ENCODE measurements around the gene GMPPA. TPM values are rescaled to one million over a fixed set of nuclear protein-coding genes. Genes with fewer than 3 reads are reported as not detected.

Gene GMPPA
- total RNA-seq = 10 to 100 TPM; 22.6 to 37.8 (median 29.4) TPM

DNA sequence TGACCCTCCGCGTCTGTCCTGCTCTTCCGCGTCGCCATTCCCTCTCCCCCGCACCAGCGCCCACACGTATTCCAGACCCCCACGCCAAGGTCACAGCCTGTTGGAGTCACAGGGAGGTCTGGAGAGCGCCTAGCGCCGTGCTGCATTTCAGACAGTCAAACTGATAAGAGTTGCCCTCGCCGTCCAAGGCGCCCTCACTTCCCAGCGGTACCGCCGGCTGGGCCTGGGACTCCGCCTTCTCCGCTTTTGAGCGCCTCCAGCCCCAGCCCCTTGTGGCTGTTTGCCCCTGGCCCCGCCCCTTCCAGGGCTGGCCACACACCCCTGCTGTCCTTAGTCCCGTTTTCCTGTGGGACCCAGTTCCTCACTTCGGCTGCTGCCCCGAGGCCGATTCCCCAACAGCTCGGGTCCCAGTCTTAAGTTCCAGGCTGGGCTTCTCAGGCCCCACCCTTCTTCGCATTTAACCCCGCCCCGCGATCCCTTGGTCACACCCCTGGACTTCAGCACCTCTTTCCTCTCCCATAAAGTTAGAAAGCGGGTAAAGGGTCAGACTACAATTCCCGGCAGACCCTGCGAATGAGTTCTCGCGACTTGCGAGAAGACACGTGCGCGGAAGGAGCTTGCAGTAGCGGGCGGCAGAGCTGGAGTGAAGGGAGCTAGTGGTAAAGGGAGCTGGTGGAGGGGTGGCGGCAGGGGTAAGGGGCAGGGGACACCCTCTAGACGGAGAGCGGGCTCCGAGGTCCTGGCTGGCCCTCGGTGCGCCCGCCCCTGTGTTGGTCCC is at the start of gene GMPPA:
TSS of gene GMPPA (plus strand) at position 612 of the 778 bp plus-strand sequence. CDS start 1,085 bp downstream, outside the sequence.
- TF ChIP-seq, protein P1, sequence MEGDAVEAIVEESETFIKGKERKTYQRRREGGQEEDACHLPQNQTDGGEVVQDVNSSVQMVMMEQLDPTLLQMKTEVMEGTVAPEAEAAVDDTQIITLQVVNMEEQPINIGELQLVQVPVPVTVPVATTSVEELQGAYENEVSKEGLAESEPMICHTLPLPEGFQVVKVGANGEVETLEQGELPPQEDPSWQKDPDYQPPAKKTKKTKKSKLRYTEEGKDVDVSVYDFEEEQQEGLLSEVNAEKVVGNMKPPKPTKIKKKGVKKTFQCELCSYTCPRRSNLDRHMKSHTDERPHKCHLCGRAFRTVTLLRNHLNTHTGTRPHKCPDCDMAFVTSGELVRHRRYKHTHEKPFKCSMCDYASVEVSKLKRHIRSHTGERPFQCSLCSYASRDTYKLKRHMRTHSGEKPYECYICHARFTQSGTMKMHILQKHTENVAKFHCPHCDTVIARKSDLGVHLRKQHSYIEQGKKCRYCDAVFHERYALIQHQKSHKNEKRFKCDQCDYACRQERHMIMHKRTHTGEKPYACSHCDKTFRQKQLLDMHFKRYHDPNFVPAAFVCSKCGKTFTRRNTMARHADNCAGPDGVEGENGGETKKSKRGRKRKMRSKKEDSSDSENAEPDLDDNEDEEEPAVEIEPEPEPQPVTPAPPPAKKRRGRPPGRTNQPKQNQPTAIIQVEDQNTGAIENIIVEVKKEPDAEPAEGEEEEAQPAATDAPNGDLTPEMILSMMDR (IDR thresholded peaks at IDR 0.05) = no peak
- DNase-seq (ENCODE audit: low spot score) (peak; percentile 94), ATAC-seq (ENCODE audit: low FRiP score) (peak; percentile 93)

- DNase-seq (ENCODE audit: low spot score) (no peak), ATAC-seq (ENCODE audit: low FRiP score) (no peak)
- TF ChIP-seq, protein P1 (IDR thresholded peaks at IDR 0.05) = no peak
Measured at GRCh38 chr2:219449609-219450008, 49.1 kb upstream of the GMPPA start.

- no peak for ATAC-seq (ENCODE audit: low FRiP score)
- DNase-seq (ENCODE audit: low spot score) = peak; percentile 62
- TF ChIP-seq, protein P1 (IDR thresholded peaks at IDR 0.05) = no peak
Measured at GRCh38 chr2:219451661-219452360, 46.9 kb upstream of the GMPPA start.

GRCh38 chr2:219452361-219453317 is 46.1 kb upstream of the GMPPA start:
- TF ChIP-seq, protein P1 (IDR thresholded peaks at IDR 0.05) = no peak
- ATAC-seq (ENCODE audit: low FRiP score) = peak; percentile 94
- DNase-seq (ENCODE audit: low spot score) = peak; percentile 63

- ATAC-seq (ENCODE audit: low FRiP score) (peak; percentile 2), DNase-seq (ENCODE audit: low spot score) (no peak)
- TF ChIP-seq, protein P1 (IDR thresholded peaks at IDR 0.05) = no peak
Measured at GRCh38 chr2:219453671-219454590, 44.8 kb upstream of the GMPPA start.

- TF ChIP-seq, protein P1 (IDR thresholded peaks at IDR 0.05) = no peak
- DNase-seq (ENCODE audit: low spot score) = no peak
- no peak for ATAC-seq (ENCODE audit: low FRiP score)
Measured at GRCh38 chr2:219455581-219455980, 43.1 kb upstream of the GMPPA start.

Measured in omental fat pad (tissue), 4 donors.